NB4 (cell line): ENCODE measurements around the gene RGS9.
A peak's percentile ranks its signal among the peaks of the same experiment; 100 is the strongest.

Experiments
- CTCF ChIP-seq: IDR thresholded peaks from one replicate; pipeline ENCODE4 v1.5.1; 2012; ENCODE audit warnings: low read depth, low read length
- POLR2A ChIP-seq: IDR thresholded peaks from 2 replicates; pipeline ENCODE4 v1.6.1; 2011; ENCODE audit warnings: mild to moderate bottlenecking; ENCODE audit not compliant: insufficient read length; ENCODE audit errors: extremely low read depth

- TF ChIP-seq CTCF (peak; percentile 7), POLR2A (no peak)
These were observed 48.7 kb downstream of the RGS9 start for GRCh38 chr17:65185668-65186382.
